ENCODE data around the gene ACTN4. TPM values are rescaled to one million over a fixed set of nuclear protein-coding genes. Genes with fewer than 3 reads are reported as not detected.

ACTN4 gene
- total and polyA plus RNA-seq, 2 donors (not counting 1 experiment from before 2014, with no cell fraction given) = 108 to 164 TPM

- POLR2A ChIA-PET = no interaction called here
- no peak overlapping the region for H3K4me3 ChIP-seq (ENCODE audit: control extremely low read depth in 1 of 5, extremely low read depth in 1 of 5, insufficient read depth in 1 of 5, low read depth in 2 of 5, low read length in 4 of 5)
- CTCF ChIA-PET = interaction anchor here (1.6 kb wide), 1 partner anchor 21 kb away, joined by 6 read pairs; no protein-coding TSS in a partner anchor
- H3K9ac ChIP-seq (ENCODE audit: low read length) = no peak overlapping the region
- H3K4me2 ChIP-seq (replicated peaks; ENCODE audit: low read depth, low read length, poor library complexity, severe bottlenecking) = no peak overlapping the region
- H2AFZ ChIP-seq (ENCODE audit: insufficient read depth, low read depth, low read length, poor library complexity, severe bottlenecking) = no peak overlapping the region
- Mint-ChIP-seq H3K4me3 (no peak overlapping the region), H3K4me1 (peaks cover 52% of the 10 kb centered on the region), H3K27ac (peak overlapping the region; percentile 10), H3K9me3 (ENCODE audit: insufficient read depth) (no peaks in the 10 kb centered on the region), H3K27me3 (no peaks in the 10 kb centered on the region)
- H3K27me3 ChIP-seq (replicated peaks in 1 of 4; ENCODE audit: control extremely low read depth in 1 of 4, control insufficient read depth in 3 of 4, insufficient read depth in 4 of 4, low read length in 3 of 4) = no peaks in the 10 kb centered on the region
- peaks cover 0 to 13% of the 10 kb centered on the region in 2 experiments for H3K36me3 ChIP-seq (replicated peaks in 1 of 2; ENCODE audit: control extremely low read depth in 1 of 2, control insufficient read depth in 1 of 2, extremely low read depth in 1 of 2, insufficient read depth in 2 of 2, low read length in 1 of 2)
- no peak for ATAC-seq (ENCODE audit: low read depth)
- peaks cover 100% of the 10 kb centered on the region for H3K79me2 ChIP-seq (ENCODE audit: control insufficient read depth, insufficient read depth, low read length)
- H3K27ac ChIP-seq (ENCODE audit: low read length in 2 of 2) = peak overlapping the region in 1 of 2 donors; percentile 6
- H3K9me3 ChIP-seq (ENCODE audit: control extremely low read depth in 1 of 3, control insufficient read depth in 2 of 3, insufficient read depth in 1 of 3, low read length in 2 of 3) = no peaks in the 10 kb centered on the region
- intact Hi-C loops (cut with micrococcal nuclease) = no loop called here
- no peak for TF ChIP-seq EZH2 (IDR thresholded peaks at IDR 0.05; ENCODE audit: borderline replicate concordance, insufficient read depth, low read depth, low read length, poor library complexity, severe bottlenecking)
- TF ChIP-seq CTCF (IDR thresholded peaks at IDR 0.05) = no peak
- no peak for DNase-seq
- H4K20me1 ChIP-seq (ENCODE audit: control insufficient read depth, insufficient read depth, low read length, poor library complexity, severe bottlenecking) = peaks cover 38% of the 10 kb centered on the region
- WGBS (ENCODE audit: insufficient coverage) = 97% methylated on average over 22 of the region's 22 CpGs
- peaks cover 43 to 45% of the 10 kb centered on the region in 2 donors for H3K4me1 ChIP-seq (ENCODE audit: control insufficient read depth in 2 of 2, insufficient read depth in 2 of 2, low read length in 2 of 2)
Observed at GRCh38 chr19:38663156-38663651, 15.8 kb downstream of the ACTN4 start.

GRCh38 chr19:38663957-38664502 lies 16.6 kb downstream of the ACTN4 start:
- Histone ChIP-seq H3K36me3 (replicated peaks in 1 of 2; ENCODE audit: control extremely low read depth in 1 of 2, control insufficient read depth in 1 of 2, extremely low read depth in 1 of 2, insufficient read depth in 2 of 2, low read length in 1 of 2) (peaks cover 0 to 13% of the 10 kb centered on the region in 2 experiments), H3K4me2 (replicated peaks; ENCODE audit: low read depth, low read length, poor library complexity, severe bottlenecking) (peak overlapping the region; percentile 55), H3K4me1 (ENCODE audit: control insufficient read depth in 2 of 2, insufficient read depth in 2 of 2, low read length in 2 of 2) (peaks cover 51 to 53% of the 10 kb centered on the region in 2 donors), H3K27me3 (replicated peaks in 1 of 4; ENCODE audit: control extremely low read depth in 1 of 4, control insufficient read depth in 3 of 4, insufficient read depth in 4 of 4, low read length in 3 of 4) (no peaks in the 10 kb centered on the region), H2AFZ (ENCODE audit: insufficient read depth, low read depth, low read length, poor library complexity, severe bottlenecking) (no peak overlapping the region), H3K27ac (ENCODE audit: low read length in 2 of 2) (peak overlapping the region; percentile 51 to 89), H3K79me2 (ENCODE audit: control insufficient read depth, insufficient read depth, low read length) (peaks cover 100% of the 10 kb centered on the region), H4K20me1 (ENCODE audit: control insufficient read depth, insufficient read depth, low read length, poor library complexity, severe bottlenecking) (peaks cover 35% of the 10 kb centered on the region), H3K4me3 (ENCODE audit: control extremely low read depth in 1 of 5, extremely low read depth in 1 of 5, insufficient read depth in 1 of 5, low read depth in 2 of 5, low read length in 4 of 5) (peak overlapping the region in 1 of 5 experiments; percentile 15), H3K9ac (ENCODE audit: low read length) (peak overlapping the region; percentile 8), H3K9me3 (ENCODE audit: control extremely low read depth in 1 of 3, control insufficient read depth in 2 of 3, insufficient read depth in 1 of 3, low read length in 2 of 3) (no peaks in the 10 kb centered on the region)
- DNase-seq (no peak), ATAC-seq (ENCODE audit: low read depth) (no peak)
- H3K4me1 Mint-ChIP-seq = peaks cover 58% of the 10 kb centered on the region
- 97% methylated on average over 12 of the region's 19 CpGs for WGBS (ENCODE audit: insufficient coverage)
- POLR2A ChIA-PET = interaction anchor here (0.6 kb wide), 1 partner anchor 705 kb away, joined by 3 read pairs; no protein-coding TSS in a partner anchor
- intact Hi-C loops (cut with micrococcal nuclease) = no loop called here
- peak overlapping the region; percentile 77 for H3K27ac Mint-ChIP-seq
- CTCF ChIA-PET = interaction anchor here (0.6 to 1.6 kb wide), 2 partner anchors 23 to 27 kb away, joined by 3 read pairs; no protein-coding TSS in a partner anchor
- H3K4me3 Mint-ChIP-seq = peak overlapping the region; percentile 30
- TF ChIP-seq CTCF (IDR thresholded peaks at IDR 0.05) (no peak), EZH2 (IDR thresholded peaks at IDR 0.05; ENCODE audit: borderline replicate concordance, insufficient read depth, low read depth, low read length, poor library complexity, severe bottlenecking) (no peak)
- H3K27me3 Mint-ChIP-seq = no peaks in the 10 kb centered on the region
- H3K9me3 Mint-ChIP-seq (ENCODE audit: insufficient read depth) = no peaks in the 10 kb centered on the region

Measured in B cell (primary cell).